ENCODE measurements around the gene OTOR. TPM values are rescaled to one million over a fixed set of nuclear protein-coding genes. Genes with fewer than 3 reads are reported as not detected.

OTOR gene
- total RNA-seq, 1 donor from 2014 or later: not detected

DNA sequence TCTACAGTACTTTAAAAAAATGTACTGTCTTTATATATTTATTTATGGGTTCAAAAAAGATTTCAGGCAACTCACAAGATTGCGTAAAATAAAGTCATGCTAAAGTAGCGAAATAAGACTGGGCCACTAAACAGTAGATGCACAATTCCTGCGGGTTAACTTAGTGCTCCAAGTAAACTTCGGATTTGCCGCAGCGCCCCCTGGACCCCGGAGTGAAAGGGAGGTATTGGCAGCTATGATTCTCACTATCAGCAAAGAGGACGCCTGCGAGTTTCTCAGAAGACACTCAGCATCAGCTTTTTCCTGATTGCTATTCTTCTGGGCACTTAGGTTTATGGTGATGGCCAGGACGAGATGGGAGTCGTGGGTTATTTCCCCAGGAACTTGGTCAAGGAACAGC is 1.4 kb downstream of the OTOR start:
- DNase-seq (ENCODE audit: low spot score): no peak

- DNase-seq (ENCODE audit: low spot score): no peak
Observed at GRCh38 chr20:16752082-16752481, 3.9 kb downstream of the OTOR start.

- DNase-seq (ENCODE audit: low spot score): no peak
Observed at GRCh38 chr20:16752901-16753300, 4.7 kb downstream of the OTOR start.

- no peak for DNase-seq (ENCODE audit: low spot score)
Observed at GRCh38 chr20:16758454-16759180, 10.5 kb downstream of the OTOR start.

GRCh38 chr20:16759181-16759563 is 11.0 kb downstream of the OTOR start:
- DNase-seq (ENCODE audit: low spot score): no peak

DNA sequence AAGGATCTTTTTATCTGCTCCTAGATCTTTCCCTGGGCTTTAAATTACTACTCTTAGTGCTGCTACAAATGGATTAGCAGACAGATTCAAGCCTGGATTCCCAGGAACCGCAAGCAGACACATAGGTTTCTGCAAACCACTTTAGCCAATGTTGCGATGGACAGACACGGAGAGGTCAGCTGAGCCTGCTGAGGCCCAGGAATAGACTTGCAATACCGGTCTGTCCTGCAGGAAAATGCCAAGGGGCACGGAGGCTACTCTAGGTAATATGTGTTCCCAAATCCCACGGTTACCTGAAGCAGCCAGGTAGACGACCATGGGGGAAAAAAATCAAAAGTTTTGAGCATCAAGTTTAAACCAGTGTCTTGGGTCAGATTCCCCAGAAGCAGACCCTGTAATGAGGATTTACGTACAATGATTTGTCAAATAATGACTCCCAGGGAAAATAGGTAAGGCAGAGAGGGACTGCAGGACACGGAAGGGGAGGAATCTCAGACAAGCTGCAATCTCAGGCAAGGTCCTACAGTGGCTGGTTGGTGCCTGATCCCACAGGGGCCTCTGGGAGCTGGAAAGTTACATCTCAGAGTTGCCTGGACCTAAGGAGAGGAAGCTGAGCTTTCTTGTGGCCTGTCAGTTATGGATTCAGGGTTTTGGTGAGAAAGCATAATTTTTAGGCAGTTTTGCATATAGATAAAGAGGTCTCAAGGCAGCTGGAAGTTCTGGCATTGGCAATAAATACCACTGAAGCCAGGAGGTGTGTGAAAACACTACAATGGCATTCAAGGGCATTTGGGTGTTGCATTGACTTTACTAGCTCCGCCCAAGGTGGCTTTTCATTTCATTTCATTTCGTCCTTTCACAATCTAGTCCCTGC is 12.5 kb downstream of the OTOR start:
- peak; percentile 52 for DNase-seq (ENCODE audit: low spot score)

DNA sequence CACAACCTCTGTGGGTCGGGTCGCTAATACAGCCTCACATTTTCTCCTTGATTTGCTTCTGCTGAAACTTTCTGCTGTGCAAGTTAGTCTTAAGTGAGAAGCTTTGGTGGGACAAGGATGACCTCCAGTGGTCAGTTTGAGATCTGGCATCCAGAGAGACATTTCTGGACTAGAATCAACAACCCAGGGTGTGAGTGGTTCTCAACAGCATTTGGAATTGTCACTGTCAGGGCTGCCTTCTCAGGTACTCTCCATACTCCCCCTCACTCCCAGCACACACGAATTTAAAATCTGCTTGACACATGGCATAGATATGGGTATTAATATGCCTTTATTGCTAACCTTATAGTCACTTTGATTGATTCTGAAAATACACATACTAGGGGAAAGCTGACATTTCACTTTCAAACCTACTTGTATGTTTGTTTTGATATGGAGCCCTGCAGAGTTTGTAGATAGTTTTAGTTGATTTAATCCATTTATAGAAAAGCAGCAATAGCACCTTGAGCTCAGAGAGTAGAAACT is 13.2 kb downstream of the OTOR start:
- peak; percentile 56 for DNase-seq (ENCODE audit: low spot score)

GRCh38 chr20:16764560-16764959 is 16.4 kb downstream of the OTOR start:
- no peak for DNase-seq (ENCODE audit: low spot score)

GRCh38 chr20:16771213-16771612 is 23.1 kb downstream of the OTOR start:
- no peak for DNase-seq (ENCODE audit: low spot score)

DNA sequence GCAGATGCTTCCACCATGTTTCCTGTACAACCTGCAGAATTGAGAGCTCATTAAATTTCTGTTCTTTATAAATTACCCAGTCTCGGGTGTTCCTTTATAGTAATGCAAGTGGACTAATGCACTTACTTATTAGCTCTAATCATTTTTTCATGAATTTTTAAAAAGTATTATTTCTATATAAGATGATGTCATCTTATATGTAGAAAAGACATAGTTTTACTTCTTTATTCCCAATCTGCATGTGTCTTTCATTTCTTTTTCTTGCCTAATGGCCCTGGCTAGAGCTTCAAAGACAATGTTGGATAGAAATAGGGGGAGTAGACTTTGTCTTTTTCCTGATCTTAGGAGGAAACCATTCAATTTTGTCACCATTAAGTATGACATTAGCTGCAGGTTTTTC is 27.8 kb downstream of the OTOR start:
- DNase-seq (ENCODE audit: low spot score): no peak

DNA sequence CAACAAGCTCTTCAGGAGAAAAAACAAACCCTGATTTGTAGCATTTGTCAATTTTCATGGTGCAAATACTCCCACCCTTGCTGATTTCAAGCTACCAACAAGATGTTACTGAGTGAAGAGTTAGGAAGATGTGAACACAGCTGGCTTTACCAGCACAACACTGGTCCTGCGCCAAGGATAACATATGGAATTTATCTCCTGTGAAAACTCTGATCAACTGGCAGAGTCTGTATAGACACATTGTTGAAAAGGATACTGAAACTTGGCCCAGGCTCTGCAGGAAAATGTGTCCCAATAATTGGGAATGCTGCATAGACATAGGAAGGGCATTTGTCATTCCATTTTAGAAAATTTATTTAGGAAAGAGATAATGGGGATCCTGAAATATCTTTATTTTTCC is 29.0 kb downstream of the OTOR start:
- DNase-seq (ENCODE audit: low spot score): no peak

GRCh38 chr20:16778159-16778558 is 30.0 kb downstream of the OTOR start:
- no peak for DNase-seq (ENCODE audit: low spot score)

DNA sequence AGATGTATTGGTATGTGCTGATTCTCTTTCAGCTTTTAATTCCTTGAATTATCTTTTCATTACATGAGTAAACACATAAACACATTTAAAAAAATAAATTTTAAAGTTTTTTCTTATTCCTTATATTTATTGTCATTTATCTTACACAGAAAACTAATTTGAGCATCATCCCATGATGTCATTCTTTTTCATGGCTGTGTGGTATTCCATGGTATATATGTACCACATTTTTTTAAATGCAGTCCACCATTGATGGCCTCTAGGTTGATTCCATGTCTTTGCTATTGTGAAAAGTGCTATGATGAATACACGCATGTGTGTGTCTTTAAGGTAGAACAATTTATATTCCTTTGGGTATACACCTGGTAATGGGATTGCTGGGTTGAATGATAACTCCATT is 33.3 kb downstream of the OTOR start:
- DNase-seq (ENCODE audit: low spot score): no peak

DNA sequence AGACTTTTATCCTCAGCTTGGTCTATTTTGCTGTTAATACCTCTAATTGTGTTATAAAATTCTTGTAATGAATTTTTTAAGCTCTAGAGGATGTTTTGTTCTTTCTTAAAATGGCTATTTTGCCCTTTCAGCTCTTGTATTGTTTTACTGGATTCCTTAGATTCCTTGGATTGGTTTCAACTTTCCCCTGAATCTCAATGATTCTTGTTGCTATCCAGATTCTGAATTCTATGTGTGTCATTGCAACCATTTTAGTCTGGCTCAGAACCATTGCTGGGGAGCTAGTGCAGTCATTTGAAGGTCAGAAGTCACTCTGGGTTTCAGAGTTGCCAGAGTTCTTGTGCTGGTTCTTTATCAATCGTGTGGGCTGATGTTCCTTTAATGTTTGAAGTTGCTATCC is 37.1 kb downstream of the OTOR start:
- no peak for DNase-seq (ENCODE audit: low spot score)

Other genes starting within 250 kb of the OTOR start
- gene KIF16B, start 174.9 kb upstream of the OTOR start, total RNA-seq: 30.4 TPM
- gene SNRPB2, start 18.3 kb upstream of the OTOR start, total RNA-seq: 41.8 TPM